GM18861 (cell line): Measurements from ENCODE around the gene ZNF738.
"Not testable (repeated sequence)": the region's sequence is repeated elsewhere in the genome, so short reads cannot be mapped to it uniquely, and the experiment has no call there.

Experiments used
- ATAC-seq: cut with Tn5 transposase; IDR thresholded peaks from one replicate; pipeline ENCODE4 v1.9.1; 2021; ENCODE audit not compliant: unreplicated experiment

ZNF738 gene

DNA sequence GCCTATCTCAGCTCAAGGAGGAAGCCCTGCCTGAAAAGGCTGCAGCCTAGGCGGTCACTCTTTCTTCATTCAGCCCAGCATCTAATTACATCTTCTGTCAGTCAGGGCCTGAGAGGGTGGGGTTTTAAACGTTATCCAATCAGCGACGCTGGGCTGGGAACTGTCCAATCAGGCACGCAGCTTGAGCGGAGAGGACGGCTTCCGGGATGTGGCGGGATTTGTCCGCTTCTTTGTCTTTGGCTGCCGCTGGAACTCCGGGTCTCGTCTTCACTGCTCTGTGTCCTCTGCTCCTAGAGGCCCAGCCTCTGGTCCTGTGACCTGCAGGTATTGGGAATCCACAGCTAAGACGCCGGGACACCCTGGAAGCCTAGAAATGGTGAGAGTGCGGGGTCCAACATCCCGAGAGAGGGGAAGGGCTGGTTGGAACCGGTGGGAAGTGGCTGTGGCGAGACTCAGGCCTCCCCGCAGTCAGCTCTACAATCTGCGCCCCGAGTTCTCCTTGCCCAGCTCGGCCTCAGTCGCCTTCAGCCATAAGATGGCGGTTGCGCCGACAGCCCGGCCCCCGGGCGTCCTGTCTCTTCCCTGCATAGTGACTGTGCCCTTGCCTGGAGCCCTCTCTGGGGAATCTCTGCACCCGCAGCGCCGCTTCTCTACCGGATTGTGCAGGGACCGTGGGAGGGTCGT is at the start of gene ZNF738:
ZNF738 (plus strand) TSS at position 233 of the 684 bp plus-strand sequence; CDS start at position 374, 141 bp downstream.
- peak; percentile 98 for ATAC-seq

DNA sequence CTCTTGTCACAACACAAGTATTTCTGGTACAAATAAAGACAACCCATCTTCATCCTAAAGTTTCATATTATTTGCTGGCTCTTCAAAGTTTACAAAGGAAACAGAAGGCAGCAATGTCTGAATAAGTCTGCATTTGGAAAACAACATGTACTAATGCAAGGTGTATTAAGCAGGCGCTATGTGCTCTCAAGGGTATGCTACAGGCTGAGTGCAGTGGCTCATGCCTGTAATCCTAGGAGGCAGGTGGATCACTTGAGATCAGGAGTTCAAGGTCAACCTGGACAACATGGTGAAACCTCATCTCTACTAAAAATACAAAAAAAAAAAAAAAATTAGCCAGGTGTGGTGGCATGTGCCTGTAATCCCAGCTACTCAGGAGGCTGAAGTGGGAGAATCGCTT is 46.0 kb upstream of the ZNF738 start:
- ATAC-seq = not testable (repeated sequence)

DNA sequence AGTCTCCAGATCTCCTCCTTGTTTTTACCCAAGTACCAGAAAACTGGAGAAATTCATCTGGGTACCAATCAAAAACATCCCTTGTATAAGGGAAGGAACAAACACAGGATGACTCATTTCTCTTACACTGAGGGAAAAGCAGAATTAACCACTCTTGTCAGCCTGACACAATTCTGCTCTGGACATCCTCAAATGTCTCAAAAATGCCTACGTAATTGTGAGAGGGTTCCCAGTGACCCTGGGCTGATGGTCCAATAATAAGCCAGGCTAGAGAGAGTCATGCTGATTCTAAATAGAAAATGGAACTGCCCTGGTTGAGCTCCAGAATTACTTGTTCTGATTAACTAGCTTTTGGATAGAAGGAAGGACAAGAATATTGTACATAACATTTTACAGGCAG is 44.1 kb upstream of the ZNF738 start:
- no peak for ATAC-seq

DNA sequence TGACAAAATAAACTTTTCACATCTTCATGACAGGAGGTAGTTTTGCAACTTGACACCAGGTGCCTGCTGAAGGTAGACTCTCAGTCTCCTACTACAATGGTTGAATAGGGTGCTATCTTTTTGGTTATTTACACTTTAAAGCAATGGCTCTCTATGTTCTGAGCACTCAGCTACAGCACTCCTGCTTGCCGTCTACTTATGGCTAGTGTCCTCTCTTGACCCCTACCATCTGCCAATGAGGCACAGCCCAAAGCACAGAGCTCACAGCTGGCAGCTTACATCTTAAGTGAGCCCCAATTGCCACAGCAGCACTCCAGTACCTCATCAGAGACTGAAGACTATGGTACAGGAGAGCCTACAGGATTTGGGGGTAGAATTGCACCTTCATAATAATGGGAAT is 41.0 kb upstream of the ZNF738 start:
- ATAC-seq = no peak

DNA sequence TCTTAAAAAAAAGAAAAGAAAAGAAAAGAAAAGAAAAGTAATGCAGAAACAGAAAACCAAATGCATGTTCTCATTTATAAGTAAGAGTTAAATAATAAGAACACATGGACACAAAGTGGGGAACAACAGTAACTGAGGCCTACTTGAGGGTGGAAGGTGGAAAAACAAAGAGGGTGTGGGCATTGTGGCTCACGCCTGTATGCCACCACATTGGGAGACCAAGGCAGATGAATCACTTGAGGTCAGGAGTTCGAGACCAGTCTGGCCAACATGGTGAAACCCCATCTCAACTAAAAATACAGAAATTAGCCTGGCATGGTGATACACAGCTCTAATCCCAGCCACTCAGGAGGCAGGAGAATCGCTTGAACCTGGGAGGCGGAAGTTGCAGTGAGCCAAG is 37.7 kb upstream of the ZNF738 start:
- no peak for ATAC-seq

DNA sequence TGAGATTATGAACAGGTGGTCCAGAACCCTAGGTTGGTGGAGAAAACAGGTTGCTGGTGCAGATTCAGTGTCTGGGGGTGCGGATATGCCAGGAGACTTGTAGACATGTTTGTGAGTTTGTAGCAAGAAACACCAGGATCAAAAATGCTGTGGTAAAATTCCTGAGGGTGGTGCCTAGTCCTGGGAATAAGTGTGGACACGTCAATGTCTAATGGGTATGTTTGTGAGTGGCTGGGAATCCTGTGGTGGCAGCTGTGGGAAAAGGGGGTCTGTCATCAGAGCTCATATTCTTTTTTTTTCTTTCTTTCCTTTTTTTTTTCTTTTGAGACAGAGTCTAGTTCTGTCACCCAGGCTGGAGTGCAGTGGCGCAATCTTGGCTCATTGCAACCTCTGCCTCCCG is 36.8 kb upstream of the ZNF738 start:
- ATAC-seq = no peak

DNA sequence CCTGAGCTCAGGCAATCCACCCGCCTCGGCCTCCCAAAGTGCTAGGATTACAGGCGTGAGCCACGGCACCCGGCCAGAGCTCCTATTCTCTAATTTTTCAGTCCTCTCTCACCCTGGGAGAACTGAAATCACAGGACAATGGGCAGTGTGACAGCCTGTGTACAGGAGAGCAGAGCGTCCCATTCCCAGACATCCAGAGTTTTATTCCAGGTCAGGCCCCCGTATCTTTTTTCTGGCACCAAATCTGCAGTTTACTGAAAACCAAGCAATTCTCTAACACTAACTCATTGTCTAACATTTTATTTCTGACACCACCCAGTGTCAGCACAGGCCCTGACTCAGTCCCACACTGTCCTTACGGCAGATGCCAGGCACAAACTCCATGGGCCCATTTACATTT is 36.3 kb upstream of the ZNF738 start:
- ATAC-seq = no peak

DNA sequence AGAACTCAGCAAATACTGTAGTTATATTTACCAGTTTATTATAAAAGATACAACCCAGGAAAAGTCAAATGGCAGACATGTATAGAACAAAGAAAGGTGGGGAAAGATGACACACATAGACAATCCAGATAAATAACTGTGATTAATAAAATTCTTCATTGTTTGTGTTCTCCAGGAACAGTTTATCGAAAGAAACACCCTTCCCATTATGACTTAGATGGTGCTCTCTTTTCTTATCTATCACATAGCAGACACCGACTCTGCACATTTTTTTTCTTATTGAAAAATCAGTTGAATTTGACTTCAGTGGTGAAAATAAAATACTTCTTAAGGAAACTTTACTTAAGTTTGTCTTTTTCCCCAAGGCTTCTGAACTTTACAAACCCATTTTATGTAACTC is 35.8 kb upstream of the ZNF738 start:
- ATAC-seq = no peak

DNA sequence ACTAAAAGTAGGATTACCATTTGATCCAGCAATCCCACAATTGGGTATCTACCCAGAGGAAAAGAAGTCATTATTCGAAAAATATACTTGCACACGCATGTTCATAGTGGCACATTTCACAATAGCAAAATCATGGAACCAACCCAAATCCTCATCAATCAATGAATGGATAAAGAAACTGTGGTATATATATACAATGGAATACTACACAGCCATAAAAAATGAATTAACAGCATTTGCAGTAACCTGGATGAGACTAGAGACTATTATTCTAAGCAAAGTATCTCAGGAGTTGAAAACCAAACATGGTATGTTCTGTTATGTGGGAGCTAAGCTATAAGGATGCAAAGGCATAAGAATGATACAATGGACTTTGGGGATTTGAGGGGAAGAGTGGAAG is 32.6 kb upstream of the ZNF738 start:
- no peak for ATAC-seq

DNA sequence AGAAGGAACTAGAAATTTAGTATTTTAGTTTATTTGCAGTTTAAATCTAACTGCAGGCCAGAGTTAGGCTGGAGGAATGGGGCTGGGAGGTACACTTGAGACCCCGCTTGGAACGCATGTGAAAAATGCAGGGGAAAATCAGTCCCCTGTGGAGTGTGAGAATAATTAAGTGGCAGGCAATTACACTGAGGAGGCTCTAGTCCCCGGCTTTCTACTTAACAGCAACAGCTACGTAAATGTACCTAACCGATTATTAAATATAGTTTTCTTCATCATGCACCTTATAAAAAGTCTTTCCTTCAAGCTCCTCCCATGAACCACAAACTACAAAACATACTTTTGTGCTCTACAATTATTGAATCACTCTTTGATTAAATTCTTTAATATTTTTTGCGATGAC is 30.4 kb upstream of the ZNF738 start:
- ATAC-seq = no peak

DNA sequence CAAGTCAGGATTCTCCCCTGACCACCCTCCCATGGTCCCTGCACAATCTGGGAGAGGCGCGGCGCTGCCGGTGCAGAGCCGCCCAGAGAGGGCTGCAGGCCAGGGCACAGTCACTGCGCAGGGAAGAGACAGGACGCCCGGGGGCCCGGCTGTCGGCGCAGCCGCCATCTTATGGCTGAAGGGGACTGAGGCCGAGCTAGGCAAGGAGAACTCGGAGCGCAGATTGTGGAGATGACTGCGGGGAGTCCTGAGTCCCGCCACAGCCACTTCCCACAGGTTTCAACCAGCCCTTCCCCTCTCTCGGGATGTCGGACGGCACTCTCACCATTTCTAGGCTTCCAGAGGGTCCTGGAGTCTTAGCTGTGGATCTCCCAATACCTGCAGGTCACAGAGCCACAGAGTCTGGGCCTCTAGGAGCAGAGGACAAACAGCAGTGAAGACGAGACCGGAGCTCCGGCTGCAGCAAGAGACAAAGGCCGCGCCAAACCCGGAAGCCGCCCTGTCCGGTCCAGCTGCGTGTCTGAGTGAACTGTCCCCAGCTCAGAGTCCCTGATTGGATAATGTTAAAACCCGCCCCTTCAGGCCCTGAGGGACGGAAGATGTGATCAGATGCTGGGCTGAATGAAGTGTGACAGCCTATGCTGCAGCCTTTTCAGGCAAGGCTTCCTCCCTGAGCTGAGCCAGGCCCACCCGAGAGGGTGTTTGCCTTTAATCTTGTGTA is 29.8 kb upstream of the ZNF738 start, which contains the start of gene ZNF708:
ZNF708 (minus strand) TSS at position 526 of the 721 bp plus-strand sequence; CDS start at position 328, 198 bp downstream.
- ATAC-seq = peak; percentile 99

DNA sequence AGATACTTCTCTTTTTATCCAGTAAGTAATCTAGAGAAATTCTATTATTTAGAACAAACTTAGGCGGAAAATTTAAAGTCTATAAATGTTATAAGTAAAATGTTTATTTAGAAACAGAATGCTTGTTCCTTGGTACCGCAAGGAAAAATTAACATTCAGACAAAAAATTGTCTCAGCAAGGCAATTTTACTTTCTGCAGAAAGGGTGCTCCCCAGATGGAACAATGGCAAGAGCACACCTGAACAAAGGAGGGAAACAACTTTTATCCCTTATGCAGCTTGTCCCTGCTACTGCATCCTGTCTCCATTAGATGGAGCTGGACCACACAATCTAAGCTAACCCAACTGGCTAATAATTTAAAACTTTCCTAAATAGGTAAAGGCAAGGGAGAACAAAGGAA is 23.1 kb upstream of the ZNF738 start:
- ATAC-seq = no peak

DNA sequence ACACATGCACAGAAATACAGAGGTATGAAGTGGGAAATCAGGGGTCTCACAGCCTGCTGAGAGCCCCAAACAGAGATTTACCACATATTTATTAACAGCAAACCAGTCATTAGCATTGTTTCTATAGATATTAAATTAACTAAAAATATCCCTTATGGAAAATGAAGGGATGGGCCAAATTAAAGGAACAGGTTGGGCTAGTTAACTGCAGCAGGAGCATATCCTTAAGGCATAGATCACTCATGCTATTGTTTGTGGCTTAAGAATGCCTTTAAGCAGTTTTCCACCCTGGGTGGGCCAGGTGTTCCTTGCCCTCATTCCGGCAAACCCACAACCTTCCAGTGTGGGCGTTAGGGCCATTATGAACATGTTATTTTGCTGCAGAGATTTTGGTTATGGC is 14.0 kb upstream of the ZNF738 start:
- not testable (repeated sequence) for ATAC-seq

DNA sequence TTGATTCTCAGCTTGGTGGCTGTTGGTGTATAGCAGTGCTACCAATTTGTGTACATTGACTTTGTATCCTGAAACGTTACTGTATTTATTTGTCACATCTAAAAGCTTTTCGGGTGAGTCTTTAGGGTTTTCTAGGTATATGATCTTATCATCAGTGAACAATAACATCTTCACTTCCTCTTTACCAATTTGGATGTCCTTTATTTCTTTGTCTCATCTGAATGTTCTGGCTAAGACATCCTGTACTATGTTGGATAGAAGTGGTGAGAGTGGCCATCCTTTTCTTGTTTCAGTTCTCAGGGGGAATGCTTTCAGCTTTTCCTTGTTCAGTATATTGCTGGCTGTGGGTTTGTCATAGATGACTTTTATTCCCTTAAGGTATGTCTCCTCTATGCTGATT is 6.0 kb upstream of the ZNF738 start:
- no peak for ATAC-seq

DNA sequence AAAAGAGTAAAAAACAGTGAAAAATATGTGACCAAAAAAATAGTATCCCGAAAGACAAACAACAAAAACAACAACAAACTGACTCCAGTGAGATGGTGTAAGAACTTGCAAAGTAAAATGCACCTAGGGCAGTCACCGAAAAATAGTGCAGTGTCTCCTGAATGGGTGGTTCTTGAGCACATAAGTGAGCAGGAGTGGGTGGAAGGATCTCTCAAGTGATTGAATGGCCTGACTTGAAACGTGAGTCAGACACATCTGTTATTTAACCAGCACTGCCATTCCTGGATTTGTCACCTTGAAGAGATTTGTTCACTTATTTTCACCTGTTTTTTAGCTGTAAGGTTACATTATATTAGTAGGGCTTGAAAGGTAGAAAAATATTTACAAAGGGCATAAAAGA is 3.5 kb downstream of the ZNF738 start:
- ATAC-seq = no peak

DNA sequence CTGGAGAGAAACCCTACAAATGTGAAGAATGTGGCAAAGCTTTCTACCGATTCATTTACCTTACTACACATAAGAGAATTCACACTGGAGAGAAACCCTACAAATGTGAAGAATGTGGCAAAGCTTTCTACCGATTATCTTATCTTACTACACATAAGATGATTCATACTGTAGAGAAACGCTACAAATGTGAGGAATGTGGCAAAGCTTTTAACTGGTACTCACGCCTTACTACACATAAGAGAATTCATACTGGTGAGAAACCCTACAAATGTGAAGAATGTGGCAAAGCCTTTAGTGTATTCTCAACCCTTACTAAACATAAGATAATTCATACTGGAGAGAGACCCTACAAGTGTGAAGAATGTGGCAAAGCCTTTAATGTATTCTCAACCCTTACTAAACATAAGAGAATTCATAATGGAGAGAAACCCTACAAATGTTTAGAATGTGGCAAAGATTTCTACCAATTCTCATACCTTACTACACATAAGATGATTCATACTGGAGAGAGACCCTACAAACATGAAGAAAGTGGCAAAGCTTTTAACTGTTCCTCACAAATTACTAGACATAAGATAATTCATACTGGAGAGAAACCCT is 25.3 kb downstream of the ZNF738 start:
- no peak for ATAC-seq

DNA sequence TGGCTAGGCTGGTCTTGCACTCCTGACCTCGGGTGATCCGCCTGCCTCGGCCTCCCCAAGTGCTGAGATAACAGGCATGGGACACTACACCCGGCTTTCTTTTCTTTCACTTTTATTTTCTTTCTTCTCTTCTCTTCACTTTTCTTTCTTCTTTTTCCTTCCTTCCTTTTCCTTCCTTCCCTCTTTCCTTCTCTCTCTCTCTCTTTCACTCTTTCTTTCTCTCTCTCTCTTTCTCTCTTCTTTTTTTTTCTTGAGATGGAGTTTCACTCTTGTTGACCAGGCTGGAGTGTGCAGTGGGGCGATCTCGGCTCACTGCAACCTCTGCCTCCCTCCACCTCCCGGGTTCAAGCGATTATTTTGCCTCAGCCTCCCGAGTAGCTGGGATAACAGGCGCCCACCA is 37.3 kb downstream of the ZNF738 start:
- no peak for ATAC-seq

DNA sequence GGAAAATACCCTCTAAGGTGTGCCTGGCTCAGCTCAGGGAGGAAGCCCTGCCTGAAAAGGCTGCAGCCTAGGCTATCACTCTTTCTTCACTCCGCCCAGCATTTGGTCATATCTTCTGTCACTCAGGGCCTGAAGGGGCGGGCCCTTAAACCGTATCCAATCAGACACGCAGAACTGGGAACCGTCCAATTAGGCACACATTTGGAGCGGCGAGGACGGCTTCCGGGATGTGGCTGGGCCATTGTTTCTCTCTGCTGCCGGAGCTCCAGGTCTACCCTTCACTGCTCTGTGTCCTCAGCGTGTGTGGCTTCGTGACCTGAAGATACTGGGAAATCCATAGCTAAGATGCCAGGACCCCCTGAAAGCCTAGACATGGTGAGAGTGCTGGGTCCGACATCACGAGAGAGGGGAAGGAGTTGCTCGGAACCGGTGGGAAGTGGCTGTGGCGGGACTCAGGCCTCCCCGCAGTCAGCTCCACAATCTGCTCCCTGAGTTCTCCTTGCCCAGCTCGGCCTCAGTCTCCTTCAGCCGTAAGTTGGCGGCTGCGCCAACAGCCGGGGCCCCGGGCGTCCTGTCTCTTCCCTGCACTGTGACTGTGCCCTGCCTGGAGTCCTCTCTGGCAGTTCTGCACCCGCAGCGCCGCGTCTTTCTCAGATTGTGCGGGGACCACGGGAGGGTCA is 38.2 kb downstream of the ZNF738 start, which contains the start of gene ZNF493:
ZNF493 (plus strand) TSS at position 241 of the 680 bp plus-strand sequence; CDS start at position 346, 105 bp downstream.
- ATAC-seq = peak; percentile 99

DNA sequence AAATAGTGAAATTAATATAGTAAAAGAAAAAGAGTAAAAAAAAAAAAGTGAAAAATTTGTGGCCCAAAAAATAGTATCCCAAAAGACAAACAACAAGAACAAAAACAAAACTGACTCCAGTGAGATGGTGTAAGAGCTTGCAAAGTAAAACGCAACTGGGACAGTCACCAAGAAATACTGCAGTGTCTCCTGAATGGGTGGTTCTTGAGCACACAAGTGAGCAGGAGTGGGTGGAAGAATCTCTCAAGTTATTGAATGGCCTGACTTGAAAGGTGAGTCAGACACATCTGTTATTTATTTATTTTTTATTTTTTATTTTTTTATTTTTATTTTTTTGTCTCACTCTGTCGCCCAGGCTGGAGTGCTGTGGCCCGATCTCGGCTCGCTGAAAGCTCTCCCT is 40.1 kb downstream of the ZNF738 start:
- no peak for ATAC-seq

DNA sequence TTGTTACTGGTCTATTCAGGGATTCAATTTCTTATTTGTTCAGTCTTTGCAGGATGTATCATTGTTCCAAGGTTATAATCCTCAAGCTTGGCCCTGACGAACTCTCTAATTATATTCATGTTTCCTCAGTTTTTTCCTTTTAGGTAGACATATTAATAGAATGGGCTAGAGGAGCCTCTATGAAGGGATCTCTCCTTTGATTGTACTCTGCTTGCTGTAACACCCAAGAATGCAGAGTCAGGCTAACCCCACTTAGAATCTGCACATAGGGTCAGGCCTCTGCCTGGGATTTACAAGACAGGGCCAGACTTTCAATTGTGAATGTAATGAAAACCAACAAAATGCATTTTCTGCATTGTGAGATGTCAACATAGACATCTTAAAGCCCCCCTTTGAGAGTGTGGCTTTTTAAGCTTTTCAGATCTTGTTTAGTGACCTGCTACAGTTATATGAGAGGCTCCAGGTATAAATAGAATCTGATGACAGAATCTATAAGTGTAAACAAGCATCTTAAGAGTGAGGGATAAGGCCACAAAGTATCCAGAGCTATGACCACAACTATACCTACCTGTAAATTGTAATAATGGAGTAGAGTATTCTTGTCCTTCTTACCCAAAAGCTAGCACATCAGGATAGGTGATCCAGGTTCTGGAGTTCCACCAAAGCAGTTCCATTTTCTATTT is 43.6 kb downstream of the ZNF738 start:
- ATAC-seq = no peak

DNA sequence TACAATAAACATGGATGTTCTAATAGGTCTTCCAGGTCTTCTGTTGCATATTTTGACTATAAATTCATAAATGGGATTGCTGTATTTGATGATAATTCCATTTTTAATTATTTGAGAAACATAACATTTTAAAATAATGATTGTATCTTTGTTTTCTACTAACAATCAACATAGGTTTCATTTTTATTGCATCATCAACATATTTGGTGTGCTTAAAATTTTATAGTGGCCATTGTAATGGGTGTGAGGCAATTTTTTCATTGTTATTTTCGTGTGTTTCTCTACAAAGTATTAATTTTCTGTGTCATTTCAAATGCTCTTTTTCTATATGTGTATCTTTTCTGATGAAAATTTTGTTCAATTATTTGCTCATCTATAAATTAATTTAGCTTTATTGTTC is 51.4 kb downstream of the ZNF738 start:
- no peak for ATAC-seq
